ENCODE data around the gene MOGAT2.

- TF ChIP-seq CTCF (IDR thresholded peaks at IDR 0.05; ENCODE audit: extremely low read depth in 1 of 2, insufficient read depth in 1 of 2, low read depth in 1 of 2, low read length in 2 of 2) (no peak), POLR2A (IDR thresholded peaks at IDR 0.05; ENCODE audit: low read depth, low read length) (no peak), EZH2 (IDR thresholded peaks at IDR 0.05; ENCODE audit: borderline replicate concordance, low read depth, low read length, severe bottlenecking) (no peak)
Observed at GRCh38 chr11:75697906-75698581, 19.6 kb upstream of the MOGAT2 start.
